Vagina (tissue), 2 donors: ENCODE results near the gene RFXAP.

Experiments used
- POLR2A ChIP-seq, 2 donors: fragments of 450-650 bp; IDR thresholded peaks; one replicate each; pipeline ENCODE4 v1.6.1; 2017; ENCODE audit warnings: antibody characterized with exemption in 2 of 2, mild to moderate bottlenecking in 2 of 2, moderate library complexity in 2 of 2
- TF ChIP-seq, protein P1 (sequence below), 3 experiments: fragments of 450-650 bp in 2 of 3; fragments of 200-600 bp in 1 of 3; sonication (generic) in 1 of 3; IDR thresholded peaks; one replicate each; pipeline ENCODE4 v1.5.1; 2017 to 2019; ENCODE audit warnings: antibody characterized with exemption in 3 of 3, mild to moderate bottlenecking in 2 of 3, moderate library complexity in 2 of 3

DNA sequence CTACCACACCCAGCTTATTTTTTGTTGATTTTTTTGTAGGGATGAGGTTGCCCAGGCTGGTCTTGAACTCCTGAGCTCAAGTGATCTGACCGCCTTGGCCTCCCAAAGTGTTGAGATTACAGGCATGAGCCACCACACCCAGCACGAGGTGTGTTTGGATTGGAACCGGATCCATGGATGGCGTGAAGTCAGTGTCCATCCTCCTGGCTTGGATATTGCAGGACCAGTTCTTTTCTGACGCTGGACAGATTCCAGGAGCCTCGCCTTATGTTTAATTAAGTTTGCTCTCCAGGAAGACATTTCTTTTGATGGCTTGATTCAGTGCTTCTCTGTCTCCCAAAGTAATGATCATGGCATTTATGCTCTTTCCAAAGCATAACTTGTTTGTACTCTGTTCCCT, 14.4 kb upstream of the RFXAP start:
- TF ChIP-seq, protein P1, sequence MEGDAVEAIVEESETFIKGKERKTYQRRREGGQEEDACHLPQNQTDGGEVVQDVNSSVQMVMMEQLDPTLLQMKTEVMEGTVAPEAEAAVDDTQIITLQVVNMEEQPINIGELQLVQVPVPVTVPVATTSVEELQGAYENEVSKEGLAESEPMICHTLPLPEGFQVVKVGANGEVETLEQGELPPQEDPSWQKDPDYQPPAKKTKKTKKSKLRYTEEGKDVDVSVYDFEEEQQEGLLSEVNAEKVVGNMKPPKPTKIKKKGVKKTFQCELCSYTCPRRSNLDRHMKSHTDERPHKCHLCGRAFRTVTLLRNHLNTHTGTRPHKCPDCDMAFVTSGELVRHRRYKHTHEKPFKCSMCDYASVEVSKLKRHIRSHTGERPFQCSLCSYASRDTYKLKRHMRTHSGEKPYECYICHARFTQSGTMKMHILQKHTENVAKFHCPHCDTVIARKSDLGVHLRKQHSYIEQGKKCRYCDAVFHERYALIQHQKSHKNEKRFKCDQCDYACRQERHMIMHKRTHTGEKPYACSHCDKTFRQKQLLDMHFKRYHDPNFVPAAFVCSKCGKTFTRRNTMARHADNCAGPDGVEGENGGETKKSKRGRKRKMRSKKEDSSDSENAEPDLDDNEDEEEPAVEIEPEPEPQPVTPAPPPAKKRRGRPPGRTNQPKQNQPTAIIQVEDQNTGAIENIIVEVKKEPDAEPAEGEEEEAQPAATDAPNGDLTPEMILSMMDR (IDR thresholded peaks at IDR 0.05) = no peak
- no peak for TF ChIP-seq POLR2A (IDR thresholded peaks at IDR 0.05)
